Activated T-helper 9 cell treated with anti-CD3 and anti-CD28 coated beads, Interleukin-2, amount 50 U/mL, for 16 hours (primary cell): ENCODE measurements around the gene SPDYE9.
"Not testable (repeated sequence)": the region's sequence is repeated elsewhere in the genome, so short reads cannot be mapped to it uniquely, and the experiment has no call there.

Experiments
- DNase-seq: peaks from one replicate; pipeline ENCODE4 v3.0.0-alpha.2; 2020; ENCODE audit warnings: low read depth

The SPDYE9 gene, protein sequence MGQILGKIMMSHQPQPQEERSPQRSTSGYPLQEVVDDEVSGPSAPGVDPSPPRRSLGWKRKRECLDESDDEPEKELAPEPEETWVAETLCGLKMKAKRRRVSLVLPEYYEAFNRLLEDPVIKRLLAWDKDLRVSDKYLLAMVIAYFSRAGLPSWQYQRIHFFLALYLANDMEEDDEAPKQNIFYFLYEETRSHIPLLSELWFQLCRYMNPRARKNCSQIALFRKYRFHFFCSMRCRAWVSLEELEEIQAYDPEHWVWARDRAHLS

DNA sequence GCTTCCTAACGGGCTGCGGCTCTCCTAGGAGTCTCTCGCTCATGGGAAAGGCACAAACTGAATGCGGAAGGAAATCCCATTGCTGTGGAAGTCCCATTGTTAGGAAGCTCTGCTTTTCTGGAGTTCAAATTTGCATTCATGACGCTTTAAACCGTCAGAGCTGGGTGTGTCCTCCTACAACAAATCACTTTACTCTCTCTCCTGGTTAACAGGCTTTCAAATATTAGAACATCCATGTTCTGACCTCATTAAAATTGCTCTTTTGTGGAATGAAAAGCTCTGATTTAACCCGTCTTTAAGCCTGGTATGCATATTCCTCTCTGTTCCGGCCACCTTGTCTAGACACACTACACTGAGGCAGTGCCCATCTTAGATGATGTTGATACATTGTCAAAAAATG, at the start of gene SPDYE9:
SPDYE9 (minus strand) TSS at position 101 of the 400 bp plus-strand sequence. CDS start 1,800 bp downstream, outside the sequence.
- not testable (repeated sequence) for DNase-seq

DNA sequence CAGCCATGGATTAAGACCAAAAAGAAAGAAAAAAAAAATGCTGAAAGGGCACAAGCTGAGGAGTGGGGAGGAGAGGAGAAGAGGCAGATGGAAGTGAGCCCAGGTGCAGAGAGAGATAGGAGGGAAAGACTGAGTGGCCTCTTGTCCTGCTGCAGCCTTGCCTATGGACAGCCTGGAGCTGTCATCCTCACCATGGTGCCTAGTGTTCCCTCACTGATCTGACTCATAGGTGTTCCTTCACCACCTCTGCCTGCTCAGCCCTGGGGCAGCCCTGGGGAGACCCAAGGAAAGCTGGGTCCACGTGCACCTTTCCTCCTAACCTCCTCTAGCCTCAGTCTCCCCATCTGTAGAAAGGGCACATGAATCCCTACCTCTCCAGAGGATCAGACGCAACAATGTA, 49.0 kb upstream of the SPDYE9 start:
- not testable (repeated sequence) for DNase-seq

DNA sequence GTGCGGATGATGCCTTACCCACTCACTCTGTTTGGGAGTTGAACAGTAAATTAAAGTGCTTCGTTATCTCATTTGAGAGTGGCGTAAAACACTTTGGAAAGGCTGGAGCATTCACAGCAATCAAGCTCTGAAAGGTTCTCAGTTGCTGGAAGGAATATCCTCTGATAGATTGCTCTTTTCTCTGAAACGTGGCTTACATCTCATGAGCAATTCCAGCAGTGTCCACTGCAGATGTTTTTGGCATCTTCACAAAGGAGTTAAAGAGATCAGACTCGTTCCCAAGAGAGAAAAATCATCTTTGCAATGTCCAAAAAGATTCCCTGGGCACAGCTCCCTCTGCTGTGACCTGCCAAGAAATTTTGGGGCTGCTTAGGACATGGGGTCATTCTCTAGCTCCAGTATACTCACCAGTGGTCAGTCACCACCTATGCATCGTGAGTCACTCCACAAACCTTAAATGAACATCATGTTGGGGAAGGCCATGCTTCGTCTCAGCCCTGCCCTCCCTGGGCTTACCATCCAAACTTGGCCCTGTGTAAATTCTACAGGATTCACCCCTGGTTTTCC, 46.9 kb upstream of the SPDYE9 start:
- DNase-seq, result not testable (repeated sequence)

DNA sequence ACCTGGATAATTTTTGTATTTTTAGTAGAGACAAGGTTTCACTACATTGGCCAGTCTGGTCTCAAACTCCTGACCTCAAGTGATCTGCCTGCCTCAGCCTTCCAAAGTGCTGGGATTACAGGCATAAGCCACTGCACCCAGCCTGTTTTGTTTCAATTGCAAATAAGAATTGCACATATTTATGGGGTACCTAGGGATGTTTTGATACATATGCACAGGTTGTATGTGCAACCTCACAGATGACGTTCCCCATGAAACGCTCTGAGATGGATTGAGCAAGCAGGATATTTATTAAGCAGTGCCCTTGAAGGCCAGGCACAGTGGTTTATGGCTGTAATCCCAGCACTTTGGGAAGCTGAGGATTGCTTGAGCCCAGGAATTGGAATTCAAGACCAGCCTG, 44.8 kb upstream of the SPDYE9 start:
- DNase-seq, result not testable (repeated sequence)

DNA sequence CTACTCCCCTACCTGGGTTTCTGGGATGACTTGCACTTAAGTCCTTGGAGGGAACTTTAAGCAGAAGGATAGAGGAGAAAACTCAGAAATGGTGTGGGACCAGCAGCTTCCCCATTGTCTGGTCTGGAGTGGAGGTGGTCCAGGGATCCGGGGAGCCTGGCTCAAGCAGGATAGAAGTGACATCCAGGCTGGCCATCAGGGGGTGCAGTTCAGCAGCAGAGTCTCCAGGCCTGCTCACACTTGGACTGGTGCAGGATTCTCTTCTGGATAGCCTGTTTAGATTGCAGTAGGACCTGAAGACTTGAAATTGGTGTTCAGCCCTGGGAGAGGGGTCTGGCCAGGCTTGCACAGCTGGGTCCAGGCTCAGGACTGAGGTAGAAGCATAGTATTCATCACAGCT, 38.3 kb upstream of the SPDYE9 start:
- DNase-seq, result not testable (repeated sequence)

DNA sequence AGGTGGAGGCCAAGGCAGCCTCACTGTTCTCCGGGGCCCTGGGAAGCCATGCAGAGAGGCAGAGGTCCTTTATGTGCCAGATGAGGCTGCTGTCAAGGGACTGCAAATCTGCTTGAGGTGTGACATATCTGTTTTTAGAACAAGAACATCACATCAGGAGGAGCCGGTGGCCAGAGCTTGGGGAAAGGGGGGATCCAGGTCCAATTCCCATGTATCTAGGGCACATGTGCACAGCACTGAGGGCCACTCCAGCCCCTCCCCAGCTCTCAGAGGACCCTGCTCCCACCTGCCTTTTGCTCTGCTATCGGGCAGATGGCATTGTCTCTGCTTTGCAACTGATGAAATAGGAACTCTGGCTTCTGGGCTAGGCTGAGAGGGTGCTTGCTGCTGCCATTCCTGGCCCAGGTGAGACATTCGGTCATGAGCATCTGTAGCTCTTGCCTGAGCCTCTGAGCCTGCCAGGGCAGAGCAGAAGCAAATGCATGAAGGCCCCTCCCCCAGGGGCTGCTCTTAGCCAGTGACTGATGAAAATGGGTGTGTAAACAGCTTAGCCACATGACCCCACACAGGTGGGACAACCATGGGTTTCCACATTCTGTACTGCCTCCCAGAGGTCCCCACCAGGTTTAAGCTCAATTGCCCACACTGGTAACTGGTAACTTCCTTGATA, 37.1 kb upstream of the SPDYE9 start:
- not testable (repeated sequence) for DNase-seq

DNA sequence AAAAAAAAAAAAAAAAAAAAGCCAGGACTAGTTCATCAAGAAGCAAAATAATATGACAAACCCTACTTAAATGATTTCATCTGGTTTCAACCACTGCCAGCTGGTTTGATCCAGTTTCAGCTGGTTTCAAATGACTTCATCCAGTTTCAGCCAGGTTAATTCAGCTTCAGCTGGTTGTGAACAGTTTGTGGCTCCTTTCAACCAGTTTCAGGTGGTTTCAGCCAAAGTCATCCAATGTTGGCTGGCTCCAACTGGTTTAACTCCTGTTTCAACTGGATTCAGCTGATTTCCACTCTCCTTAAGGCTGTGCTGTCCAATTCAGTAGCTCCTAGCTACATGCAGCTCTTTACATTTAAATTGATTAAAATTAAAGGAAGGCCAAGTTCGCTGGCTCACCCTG, 32.3 kb upstream of the SPDYE9 start:
- DNase-seq, result not testable (repeated sequence)

DNA sequence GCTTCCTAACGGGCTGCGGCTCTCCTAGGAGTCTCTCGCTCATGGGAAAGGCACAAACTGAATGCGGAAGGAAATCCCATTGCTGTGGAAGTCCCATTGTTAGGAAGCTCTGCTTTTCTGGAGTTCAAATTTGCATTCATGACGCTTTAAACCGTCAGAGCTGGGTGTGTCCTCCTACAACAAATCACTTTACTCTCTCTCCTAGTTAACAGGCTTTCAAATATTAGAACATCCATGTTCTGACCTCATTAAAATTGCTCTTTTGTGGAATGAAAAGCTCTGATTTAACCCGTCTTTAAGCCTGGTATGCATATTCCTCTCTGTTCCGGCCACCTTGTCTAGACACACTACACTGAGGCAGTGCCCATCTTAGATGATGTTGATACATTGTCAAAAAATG, 28.0 kb downstream of the SPDYE9 start, which contains the start of gene SPDYE11:
SPDYE11 (minus strand) TSS at position 101 of the 400 bp plus-strand sequence. CDS start 1,800 bp downstream, outside the sequence.
- DNase-seq, result not testable (repeated sequence)

DNA sequence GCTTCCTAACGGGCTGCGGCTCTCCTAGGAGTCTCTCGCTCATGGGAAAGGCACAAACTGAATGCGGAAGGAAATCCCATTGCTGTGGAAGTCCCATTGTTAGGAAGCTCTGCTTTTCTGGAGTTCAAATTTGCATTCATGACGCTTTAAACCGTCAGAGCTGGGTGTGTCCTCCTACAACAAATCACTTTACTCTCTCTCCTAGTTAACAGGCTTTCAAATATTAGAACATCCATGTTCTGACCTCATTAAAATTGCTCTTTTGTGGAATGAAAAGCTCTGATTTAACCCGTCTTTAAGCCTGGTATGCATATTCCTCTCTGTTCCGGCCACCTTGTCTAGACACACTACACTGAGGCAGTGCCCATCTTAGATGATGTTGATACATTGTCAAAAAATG, 56.2 kb downstream of the SPDYE9 start, which contains the start of gene SPDYE8:
SPDYE8 (minus strand) TSS at position 101 of the 400 bp plus-strand sequence. CDS start 1,800 bp downstream, outside the sequence.
- DNase-seq, result not testable (repeated sequence)
